Stimulated activated CD8-positive, alpha-beta memory T cell treated with anti-CD3 and anti-CD28 coated beads, Interleukin-15, amount 100 ng/mL, for 24 hours (primary cell): ENCODE results near the gene SKIDA1.

ENCODE experiments used
- DNase-seq: peaks from one replicate; pipeline ENCODE4 v3.0.0-alpha.2; 2020; ENCODE audit warnings: low read depth

The SKIDA1 gene

DNA sequence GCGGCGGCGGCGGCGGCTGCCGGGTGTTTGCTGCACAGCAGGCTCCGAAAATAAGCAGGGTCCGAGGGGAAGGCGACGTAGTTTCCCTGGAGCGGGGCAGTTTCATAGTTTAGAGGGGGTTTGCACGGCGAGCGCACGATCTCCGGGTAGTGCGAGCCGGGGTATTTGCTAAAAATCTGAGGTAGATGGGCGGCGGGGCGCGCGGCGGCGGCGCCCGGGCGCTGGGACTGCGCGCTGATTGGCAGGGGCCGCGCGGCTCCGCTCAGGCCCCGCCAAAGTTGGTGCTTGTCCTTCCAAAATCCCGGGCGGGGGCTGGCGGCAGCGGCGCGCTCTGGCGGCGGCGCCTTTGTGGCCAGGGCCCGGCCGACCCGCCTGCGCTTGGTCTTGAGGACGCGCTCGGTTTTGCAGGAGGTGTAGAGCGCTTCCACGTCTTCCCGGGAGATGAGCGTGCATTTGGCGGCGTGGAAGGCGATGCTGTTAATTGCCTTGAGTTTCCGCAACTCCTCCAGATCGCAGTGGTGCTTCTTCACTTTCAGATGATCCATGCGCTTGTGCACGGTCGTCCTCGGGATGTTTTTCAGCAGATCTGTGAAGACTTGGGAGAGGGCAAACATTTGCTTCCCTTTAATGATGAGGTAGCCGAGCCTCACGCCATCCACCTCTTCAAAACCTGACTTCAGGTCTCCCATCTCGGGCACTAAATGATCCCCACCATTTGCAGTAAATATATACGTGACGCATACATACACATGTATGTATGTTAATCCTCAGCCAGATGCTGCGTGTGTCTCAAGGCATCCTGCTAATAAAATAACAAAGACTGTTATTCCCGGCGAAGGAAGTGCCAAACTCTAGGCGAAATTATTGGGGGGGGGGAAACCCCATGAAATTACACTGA lies 8.1 kb downstream of the SKIDA1 start:
- no peak for DNase-seq

DNA sequence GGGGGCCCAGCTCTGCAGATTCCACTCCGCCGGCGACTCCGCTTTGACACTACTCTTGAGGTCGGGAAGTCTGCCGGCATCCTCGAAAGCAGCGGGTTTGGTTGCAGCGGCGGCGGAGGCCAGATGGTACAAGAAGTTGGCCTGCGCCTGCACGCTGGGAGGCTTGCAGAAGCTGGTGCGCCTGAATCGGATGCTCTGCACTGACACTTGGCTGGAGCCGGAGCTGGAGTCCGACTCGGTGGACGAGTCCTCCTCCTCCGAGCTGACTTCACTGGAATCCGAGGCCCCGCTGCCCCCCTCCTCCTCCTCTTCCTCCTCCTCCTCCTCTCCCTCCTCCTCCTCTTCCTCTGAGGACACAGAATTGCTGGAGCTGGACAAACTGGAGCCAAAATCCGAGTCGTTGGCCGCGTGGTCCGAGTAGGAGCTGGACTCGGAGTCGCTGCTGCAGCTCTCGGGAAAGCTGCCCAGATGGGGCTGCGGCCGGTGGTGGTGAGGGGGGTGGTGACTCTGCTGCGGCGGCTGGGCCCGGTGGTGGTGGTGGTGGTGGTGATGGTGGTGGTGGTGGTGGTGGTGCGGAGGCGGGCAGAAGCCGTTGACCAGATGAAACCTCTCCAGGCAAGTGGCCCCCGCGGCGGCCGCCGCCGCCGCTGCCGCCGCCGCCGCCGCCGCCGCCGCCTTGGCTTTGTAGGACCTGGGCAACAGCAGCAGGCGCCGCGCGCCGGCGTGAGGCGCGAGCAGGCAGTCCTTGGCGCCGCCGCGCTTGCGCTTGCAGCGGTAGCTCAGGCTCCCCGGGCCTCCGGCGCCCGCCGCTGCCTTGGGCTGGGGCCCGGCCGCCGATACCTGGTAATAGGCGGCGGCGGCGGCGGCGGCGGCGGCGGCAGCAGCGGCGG lies 9.0 kb downstream of the SKIDA1 start:
- no peak for DNase-seq

- no peak for DNase-seq
Measured at GRCh38 chr10:21515361-21516241, 9.9 kb downstream of the SKIDA1 start.

DNA sequence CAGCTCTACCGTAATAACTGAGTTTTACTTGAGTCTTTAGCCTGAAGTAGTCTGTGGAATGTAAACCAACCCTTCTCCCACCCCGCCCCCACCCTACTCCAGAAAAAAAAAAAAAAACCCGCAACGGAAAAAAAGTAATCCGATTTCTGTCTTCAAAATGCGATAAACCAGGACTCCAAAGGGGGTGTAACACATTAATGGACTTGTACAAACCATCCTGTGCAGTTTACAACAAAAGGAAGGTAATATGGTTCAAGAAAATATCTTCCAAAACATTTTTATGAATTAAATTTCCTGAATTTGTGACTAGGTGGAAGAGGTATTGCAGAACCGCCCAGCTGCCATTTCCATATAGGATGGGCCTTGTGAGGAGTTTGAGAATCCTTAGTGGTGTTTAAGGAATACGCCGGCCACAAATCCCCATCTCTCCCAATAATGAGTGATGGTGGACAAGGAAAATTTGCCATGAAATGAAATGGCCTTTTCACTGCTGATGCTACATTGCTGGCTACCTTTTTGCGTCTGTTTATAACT lies 10.6 kb downstream of the SKIDA1 start:
- no peak for DNase-seq

DNA sequence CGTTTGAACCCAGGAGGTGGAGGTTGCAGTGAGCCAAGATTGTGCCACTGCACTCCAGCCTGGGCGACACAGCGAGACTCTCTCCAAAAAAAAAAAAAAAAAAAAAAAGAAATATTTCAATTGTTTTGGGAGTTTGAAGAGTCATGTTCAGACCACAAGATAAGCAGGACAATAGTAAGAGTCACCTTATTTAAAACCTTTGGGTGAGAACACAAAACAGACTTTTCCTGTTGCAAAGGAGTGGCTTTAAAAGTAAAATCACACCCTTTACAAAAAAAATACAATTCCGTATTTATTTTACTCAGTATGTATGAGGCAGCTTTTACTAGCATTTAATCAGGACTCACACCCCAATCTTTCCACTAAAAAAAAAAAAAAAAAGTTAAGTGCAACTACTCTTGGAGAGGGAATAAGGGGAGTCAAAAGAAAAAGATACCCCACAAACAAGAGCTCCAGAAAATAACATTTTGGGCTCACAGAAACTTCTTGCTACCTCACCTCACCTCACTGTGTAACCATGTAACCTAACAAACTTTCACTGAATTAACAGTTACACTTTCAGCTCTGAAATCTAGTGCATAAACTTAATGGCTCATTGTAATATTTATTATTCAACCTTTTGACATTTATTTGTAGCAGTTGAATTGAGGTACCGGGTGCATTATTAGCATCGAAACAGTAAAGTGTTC lies 11.2 kb downstream of the SKIDA1 start:
- no peak for DNase-seq

DNA sequence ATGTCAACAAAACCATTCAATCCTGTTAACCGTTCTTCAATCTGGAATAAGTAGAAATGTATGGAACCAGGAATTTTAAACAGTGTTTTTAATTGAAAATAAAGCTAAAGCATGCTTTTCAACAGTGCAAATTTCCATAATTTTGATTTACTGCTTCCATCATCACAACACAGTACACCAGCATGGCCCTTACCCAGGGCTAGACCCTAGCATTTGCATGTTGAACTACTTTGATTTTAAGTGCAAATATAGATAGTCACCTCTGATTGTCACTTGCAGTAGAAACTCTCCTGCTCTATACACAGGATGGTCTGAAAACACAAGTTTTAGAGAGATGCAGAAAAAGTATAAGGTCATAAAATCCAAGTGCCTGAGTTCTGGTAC lies 12.1 kb downstream of the SKIDA1 start:
- no peak for DNase-seq

- DNase-seq, result no peak
Measured at GRCh38 chr10:21512573-21513404, 12.7 kb downstream of the SKIDA1 start.

DNA sequence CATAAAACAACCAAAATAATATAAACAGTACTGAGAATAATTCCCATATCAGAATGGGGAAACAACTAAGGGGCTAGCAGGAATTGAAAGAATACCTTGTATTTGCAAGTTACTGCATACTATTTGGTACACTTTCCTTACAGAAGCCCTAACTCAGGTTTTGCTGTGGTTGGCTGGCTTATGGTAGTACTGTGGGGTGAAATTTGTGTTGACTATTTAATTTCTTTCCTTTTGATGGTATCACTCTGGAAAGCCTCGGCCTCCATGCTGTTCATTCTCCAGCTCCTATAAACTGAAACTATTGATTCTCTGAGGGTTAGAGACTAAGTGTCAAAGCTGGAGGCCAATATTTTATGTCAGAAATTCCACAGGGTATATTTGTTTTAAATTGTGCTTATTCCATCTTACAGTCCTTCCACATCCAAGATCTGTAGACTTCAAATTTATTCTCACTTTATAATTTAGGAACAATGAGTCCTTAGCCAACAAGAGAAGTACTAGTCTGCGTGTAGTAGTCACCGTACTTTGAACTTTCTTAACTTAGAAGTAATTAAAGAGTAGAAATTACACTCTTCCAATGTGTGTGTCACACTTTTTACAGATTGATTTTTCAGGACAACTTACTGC lies 13.4 kb downstream of the SKIDA1 start:
- no peak for DNase-seq

DNA sequence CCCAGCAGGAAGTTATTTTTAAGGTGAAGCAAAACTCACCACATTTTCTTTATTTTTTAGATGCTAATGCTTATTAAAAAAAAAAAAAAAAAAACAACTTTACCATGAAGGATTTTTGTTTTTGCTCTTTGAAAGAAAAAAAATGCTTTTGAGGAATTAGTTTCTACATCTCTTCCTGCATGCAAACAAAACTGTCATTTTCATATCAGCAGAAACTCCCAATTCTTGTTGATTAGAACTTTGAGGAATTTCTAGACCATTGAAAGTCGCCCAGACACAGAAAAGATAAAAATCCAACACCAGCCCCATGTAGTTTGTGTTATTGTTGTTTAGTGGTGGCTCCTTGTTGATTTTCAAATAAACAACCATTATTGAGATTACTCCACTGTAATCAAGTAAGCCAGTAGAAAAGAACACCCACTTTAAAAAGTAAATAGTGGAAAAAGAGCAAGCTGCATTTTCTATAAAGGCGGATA lies 14.3 kb downstream of the SKIDA1 start:
- DNase-seq, result no peak

GRCh38 chr10:21510241-21511094 lies 15.0 kb downstream of the SKIDA1 start:
- no peak for DNase-seq

DNA sequence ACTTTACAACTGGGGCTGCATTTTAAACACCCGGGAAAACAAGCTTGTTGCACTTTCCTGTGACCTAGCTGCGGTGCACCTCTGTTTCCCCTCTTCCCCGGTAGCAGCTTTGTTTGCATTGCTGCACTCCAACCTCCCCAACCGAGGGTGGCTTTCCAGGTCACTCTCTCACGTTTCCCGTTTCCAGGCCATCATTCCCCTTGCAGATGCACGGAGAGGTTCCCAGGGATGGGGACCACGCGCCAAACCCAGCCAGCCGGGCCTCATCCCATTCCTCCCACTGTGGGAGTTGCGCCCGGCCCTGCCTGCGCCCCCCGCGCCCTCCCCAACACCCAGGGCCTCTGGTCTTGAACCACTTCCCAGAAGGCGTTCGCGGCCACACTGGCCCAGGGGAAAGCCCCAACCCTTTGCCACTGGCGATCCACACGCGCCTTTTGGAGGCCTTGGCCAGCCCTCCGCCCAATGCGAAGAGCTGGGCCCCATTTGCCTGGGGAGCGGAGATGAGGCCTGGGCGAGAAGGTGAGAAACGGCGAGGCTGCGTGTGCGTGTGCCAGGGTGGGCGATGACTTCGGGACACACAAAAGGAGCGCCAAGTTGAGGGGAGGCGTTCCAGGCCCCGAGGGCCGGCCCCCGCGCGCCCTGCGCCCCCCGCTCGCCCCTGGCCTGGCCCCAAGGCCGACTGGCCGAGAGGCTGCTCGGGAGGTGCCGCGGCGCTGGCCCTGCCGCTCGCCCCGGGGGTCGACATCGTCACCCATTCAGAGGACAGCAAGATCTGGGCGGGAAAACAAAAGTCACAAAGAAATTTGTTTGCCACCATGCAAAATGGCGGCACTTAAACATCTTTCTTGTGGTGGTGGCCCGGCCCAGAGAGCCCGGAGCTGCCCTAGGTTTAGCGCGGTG lies 15.9 kb downstream of the SKIDA1 start:
- no peak for DNase-seq

GRCh38 chr10:21508706-21509331 lies 16.7 kb downstream of the SKIDA1 start:
- DNase-seq, result no peak

GRCh38 chr10:21507150-21507549 lies 18.3 kb downstream of the SKIDA1 start:
- no peak for DNase-seq

DNA sequence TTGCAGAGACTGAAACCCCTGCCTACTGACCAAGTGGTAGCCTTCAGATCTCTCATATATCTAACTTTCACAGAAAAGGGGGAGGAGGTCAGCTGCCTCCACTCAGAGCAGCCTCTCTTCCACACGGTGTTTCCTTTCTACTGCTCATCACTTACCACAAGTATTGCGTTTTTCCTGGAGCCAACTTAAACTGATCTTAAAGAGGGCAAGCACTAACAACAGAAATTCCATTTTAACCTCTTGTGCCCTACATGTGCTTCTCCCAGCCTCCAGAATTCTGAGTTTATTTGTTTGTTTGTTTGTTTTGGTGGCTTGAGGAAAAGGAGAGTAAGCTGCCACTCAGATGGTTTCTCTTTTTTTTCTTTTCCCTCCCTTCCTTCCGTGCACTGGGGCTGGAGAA lies 19.1 kb downstream of the SKIDA1 start:
- DNase-seq, result no peak

GRCh38 chr10:21505711-21506278 lies 19.7 kb downstream of the SKIDA1 start:
- DNase-seq, result no peak

DNA sequence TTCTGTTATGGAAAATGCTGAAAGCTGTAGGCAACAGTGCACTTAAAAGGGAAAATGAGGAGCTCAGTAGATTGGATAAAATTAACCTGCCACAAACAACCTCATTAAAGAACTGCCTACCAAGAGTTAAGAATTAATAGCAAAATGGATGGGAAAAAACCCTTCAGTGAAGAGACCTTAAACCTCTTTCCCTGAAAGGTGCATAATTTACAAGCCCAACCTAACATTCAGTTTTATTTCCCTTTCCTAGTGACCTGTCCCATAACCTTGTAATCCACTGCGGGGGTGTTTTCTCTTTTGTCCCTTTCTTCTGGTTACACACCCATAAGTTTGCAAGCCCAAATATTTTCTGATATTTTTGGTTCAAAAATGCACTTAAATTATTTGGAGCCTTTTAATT lies 21.9 kb downstream of the SKIDA1 start:
- no peak for DNase-seq

DNA sequence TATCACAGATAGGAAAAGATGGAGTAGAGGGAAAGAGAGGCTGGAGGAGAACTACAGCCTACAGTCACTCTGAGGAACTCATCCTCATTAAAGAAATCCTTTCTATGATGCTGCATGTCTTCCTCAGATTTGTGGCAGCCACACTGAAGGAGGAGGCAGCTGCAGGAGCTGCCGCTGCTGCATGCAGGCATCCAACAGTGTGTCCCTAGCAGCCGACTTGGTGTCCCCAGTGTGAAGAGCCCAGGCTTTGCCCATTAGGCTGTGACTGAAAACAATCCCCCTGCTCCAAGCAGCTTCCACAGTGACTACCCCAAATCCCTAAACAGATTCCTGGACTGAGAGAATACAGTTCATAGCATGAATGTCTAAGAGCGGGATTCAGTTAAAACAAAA lies 23.1 kb downstream of the SKIDA1 start:
- DNase-seq, result no peak
